Measurements from ENCODE around the gene SPIN1.

Gene SPIN1

GRCh38 chr9:88414298-88414697 lies 26.1 kb downstream of the SPIN1 start (continued):
- TF ChIP-seq TCF4 (CRISPR knock-in tag; IDR thresholded peaks at IDR 0.05; ENCODE audit: borderline replicate concordance) (no peak), SNAI2 (CRISPR knock-in tag; IDR thresholded peaks at IDR 0.05) (no peak), ZFP3 (CRISPR knock-in tag; IDR thresholded peaks at IDR 0.05) (no peak)

GRCh38 chr9:88418025-88418424 lies 29.8 kb downstream of the SPIN1 start:
- ATAC-seq, result no peak
- TF ChIP-seq OSR1 (CRISPR knock-in tag; IDR thresholded peaks at IDR 0.05), result no peak
- TF ChIP-seq ZNF70 (CRISPR knock-in tag; IDR thresholded peaks at IDR 0.05), result no peak
- TF ChIP-seq ESRRG (CRISPR knock-in tag; IDR thresholded peaks at IDR 0.05), result no peak
- no peak for TF ChIP-seq TOX (CRISPR knock-in tag; IDR thresholded peaks at IDR 0.05; ENCODE audit: borderline replicate concordance)
- TF ChIP-seq TSHZ2 (CRISPR knock-in tag; IDR thresholded peaks at IDR 0.05), result no peak
- no peak for TF ChIP-seq RARB (CRISPR knock-in tag; IDR thresholded peaks at IDR 0.05)
- no peak for TF ChIP-seq TCF4 (CRISPR knock-in tag; IDR thresholded peaks at IDR 0.05; ENCODE audit: borderline replicate concordance)
- TF ChIP-seq ZFP3 (CRISPR knock-in tag; IDR thresholded peaks at IDR 0.05), result no peak
- TF ChIP-seq CREB5 (CRISPR knock-in tag; IDR thresholded peaks at IDR 0.05; ENCODE audit: low read depth), result no peak
- no peak for TF ChIP-seq PPARA (CRISPR knock-in tag; IDR thresholded peaks at IDR 0.05; ENCODE audit: borderline replicate concordance)
- no peak for TF ChIP-seq ISL1 (CRISPR knock-in tag; IDR thresholded peaks at IDR 0.05)
- TF ChIP-seq CSDC2 (CRISPR knock-in tag; IDR thresholded peaks at IDR 0.05), result no peak
- TF ChIP-seq ARNTL (CRISPR knock-in tag; IDR thresholded peaks at IDR 0.05; ENCODE audit: borderline replicate concordance, low read depth), result no peak
- TF ChIP-seq ZNF565 (CRISPR knock-in tag; conservative IDR thresholded peaks at IDR 0.05; ENCODE audit: low read depth), result no peak
- no peak for TF ChIP-seq POU6F1 (CRISPR knock-in tag; IDR thresholded peaks at IDR 0.05; ENCODE audit: borderline replicate concordance, low read depth)
- TF ChIP-seq SNAI2 (CRISPR knock-in tag; IDR thresholded peaks at IDR 0.05), result no peak

GRCh38 chr9:88418715-88419540 lies 30.7 kb downstream of the SPIN1 start:
- ATAC-seq, result no peak
- TF ChIP-seq ZNF70 (CRISPR knock-in tag; IDR thresholded peaks at IDR 0.05) (no peak), ARNTL (CRISPR knock-in tag; IDR thresholded peaks at IDR 0.05; ENCODE audit: borderline replicate concordance, low read depth) (no peak), PATZ1 (CRISPR knock-in tag; IDR thresholded peaks at IDR 0.05; ENCODE audit: borderline replicate concordance) (no peak), ZFP30 (CRISPR knock-in tag; IDR thresholded peaks at IDR 0.05) (no peak), CSDC2 (CRISPR knock-in tag; IDR thresholded peaks at IDR 0.05) (no peak), RARB (CRISPR knock-in tag; IDR thresholded peaks at IDR 0.05) (no peak), TSHZ2 (CRISPR knock-in tag; IDR thresholded peaks at IDR 0.05) (no peak), OSR1 (CRISPR knock-in tag; IDR thresholded peaks at IDR 0.05) (no peak), ZNF8 (CRISPR knock-in tag; IDR thresholded peaks at IDR 0.05) (no peak), POU6F1 (CRISPR knock-in tag; IDR thresholded peaks at IDR 0.05; ENCODE audit: borderline replicate concordance, low read depth) (no peak), PPARA (CRISPR knock-in tag; IDR thresholded peaks at IDR 0.05; ENCODE audit: borderline replicate concordance) (no peak), ZC3H10 (CRISPR knock-in tag; IDR thresholded peaks at IDR 0.05) (no peak)
